ENCODE measurements around the gene ESYT3. TPM values are rescaled to one million over a fixed set of nuclear protein-coding genes. Genes with fewer than 3 reads are reported as not detected.

The ESYT3 gene
- total and polyA plus RNA-seq, 2 experiments from 2014 or later = 3.5 to 8.2 TPM

DNA sequence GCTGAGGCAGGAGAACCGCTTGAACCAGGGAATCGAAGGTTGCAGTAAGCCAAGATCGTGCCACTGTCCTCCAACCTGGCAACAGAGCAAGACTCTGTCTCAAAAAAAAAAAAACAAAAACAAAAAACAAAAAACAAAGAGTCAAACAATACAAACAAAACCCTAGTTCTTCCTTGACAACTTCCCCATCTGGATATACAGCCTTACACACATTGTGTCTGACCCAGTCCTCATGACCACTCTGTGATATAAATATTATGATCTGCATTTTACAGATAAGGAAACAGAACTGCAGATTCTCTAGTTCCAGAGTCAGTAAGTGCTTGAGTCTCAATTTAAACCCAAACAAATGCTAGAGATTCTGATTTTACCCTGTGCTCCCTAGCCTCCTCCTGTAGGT, 4.8 kb upstream of the ESYT3 start:
- Histone ChIP-seq H3K9me2 (ENCODE audit: insufficient read depth) (no peaks in the 10 kb centered on the region), H3K4me1 (ENCODE audit: insufficient read depth) (no peaks in the 10 kb centered on the region; the same call in 1 of the 2 replicates), H3K4me3 (no peak overlapping the region), H3K79me2 (replicated peaks; ENCODE audit: insufficient read depth) (no peaks in the 10 kb centered on the region), H2AFZ (no peak overlapping the region), H3K27ac (ENCODE audit: low read depth) (no peak overlapping the region), H3K36me3 (ENCODE audit: insufficient read depth) (no peaks in the 10 kb centered on the region), H3K4me2 (no peak overlapping the region), H4K20me1 (replicated peaks; ENCODE audit: insufficient read depth) (no peaks in the 10 kb centered on the region), H3F3A (replicated peaks; ENCODE audit: low read depth) (0 out of 2 replicates have a peak, but pooled peaks cover 4% of the 10 kb centered on the region), H3K27me3 (ENCODE audit: insufficient read depth) (peaks cover 29% of the 10 kb centered on the region)
- H3K9me3 Mint-ChIP-seq = peaks cover 13% of the 10 kb centered on the region
- no peak overlapping the region for H3K4me3 Mint-ChIP-seq
- H3K27me3 Mint-ChIP-seq (ENCODE audit: insufficient read depth, low read depth, poor library complexity) = peaks cover 23% of the 10 kb centered on the region
- no peaks in the 10 kb centered on the region; the same call in 2 of the 3 replicates for H3K4me1 Mint-ChIP-seq
- no peak for DNase-seq (ENCODE audit: low spot score)
- H3K36me3 Mint-ChIP-seq (ENCODE audit: low read depth) = no peaks in the 10 kb centered on the region; the same call in 2 of the 3 replicates
- no peak overlapping the region for H3K27ac Mint-ChIP-seq
- ATAC-seq = no peak
- TF ChIP-seq CREB1 (CRISPR knock-in tag; IDR thresholded peaks at IDR 0.05; ENCODE audit: low read depth) (no peak), NANOG (IDR thresholded peaks at IDR 0.05; ENCODE audit: borderline replicate concordance) (no peak), POLR2AphosphoS5 (IDR thresholded peaks at IDR 0.05; ENCODE audit: low read depth) (no peak), ETS1 (IDR thresholded peaks at IDR 0.05) (no peak), ZNF114 (CRISPR knock-in tag; IDR thresholded peaks at IDR 0.05) (no peak), JUNB (IDR thresholded peaks at IDR 0.05; ENCODE audit: unreplicated experiment) (no peak), EZH2 (IDR thresholded peaks at IDR 0.05; ENCODE audit: low read depth, unreplicated experiment) (no peak), STAT1 (IDR thresholded peaks at IDR 0.05; ENCODE audit: unreplicated experiment) (no peak), EZH2phosphoT487 (IDR thresholded peaks at IDR 0.05; ENCODE audit: unreplicated experiment) (no peak), ZNF331 (CRISPR knock-in tag; IDR thresholded peaks at IDR 0.05; ENCODE audit: low read depth) (no peak)
- TF ChIP-seq, protein P1, sequence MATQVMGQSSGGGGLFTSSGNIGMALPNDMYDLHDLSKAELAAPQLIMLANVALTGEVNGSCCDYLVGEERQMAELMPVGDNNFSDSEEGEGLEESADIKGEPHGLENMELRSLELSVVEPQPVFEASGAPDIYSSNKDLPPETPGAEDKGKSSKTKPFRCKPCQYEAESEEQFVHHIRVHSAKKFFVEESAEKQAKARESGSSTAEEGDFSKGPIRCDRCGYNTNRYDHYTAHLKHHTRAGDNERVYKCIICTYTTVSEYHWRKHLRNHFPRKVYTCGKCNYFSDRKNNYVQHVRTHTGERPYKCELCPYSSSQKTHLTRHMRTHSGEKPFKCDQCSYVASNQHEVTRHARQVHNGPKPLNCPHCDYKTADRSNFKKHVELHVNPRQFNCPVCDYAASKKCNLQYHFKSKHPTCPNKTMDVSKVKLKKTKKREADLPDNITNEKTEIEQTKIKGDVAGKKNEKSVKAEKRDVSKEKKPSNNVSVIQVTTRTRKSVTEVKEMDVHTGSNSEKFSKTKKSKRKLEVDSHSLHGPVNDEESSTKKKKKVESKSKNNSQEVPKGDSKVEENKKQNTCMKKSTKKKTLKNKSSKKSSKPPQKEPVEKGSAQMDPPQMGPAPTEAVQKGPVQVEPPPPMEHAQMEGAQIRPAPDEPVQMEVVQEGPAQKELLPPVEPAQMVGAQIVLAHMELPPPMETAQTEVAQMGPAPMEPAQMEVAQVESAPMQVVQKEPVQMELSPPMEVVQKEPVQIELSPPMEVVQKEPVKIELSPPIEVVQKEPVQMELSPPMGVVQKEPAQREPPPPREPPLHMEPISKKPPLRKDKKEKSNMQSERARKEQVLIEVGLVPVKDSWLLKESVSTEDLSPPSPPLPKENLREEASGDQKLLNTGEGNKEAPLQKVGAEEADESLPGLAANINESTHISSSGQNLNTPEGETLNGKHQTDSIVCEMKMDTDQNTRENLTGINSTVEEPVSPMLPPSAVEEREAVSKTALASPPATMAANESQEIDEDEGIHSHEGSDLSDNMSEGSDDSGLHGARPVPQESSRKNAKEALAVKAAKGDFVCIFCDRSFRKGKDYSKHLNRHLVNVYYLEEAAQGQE (IDR thresholded peaks at IDR 0.05; ENCODE audit: unreplicated experiment) = no peak
- TF ChIP-seq, protein P2, sequence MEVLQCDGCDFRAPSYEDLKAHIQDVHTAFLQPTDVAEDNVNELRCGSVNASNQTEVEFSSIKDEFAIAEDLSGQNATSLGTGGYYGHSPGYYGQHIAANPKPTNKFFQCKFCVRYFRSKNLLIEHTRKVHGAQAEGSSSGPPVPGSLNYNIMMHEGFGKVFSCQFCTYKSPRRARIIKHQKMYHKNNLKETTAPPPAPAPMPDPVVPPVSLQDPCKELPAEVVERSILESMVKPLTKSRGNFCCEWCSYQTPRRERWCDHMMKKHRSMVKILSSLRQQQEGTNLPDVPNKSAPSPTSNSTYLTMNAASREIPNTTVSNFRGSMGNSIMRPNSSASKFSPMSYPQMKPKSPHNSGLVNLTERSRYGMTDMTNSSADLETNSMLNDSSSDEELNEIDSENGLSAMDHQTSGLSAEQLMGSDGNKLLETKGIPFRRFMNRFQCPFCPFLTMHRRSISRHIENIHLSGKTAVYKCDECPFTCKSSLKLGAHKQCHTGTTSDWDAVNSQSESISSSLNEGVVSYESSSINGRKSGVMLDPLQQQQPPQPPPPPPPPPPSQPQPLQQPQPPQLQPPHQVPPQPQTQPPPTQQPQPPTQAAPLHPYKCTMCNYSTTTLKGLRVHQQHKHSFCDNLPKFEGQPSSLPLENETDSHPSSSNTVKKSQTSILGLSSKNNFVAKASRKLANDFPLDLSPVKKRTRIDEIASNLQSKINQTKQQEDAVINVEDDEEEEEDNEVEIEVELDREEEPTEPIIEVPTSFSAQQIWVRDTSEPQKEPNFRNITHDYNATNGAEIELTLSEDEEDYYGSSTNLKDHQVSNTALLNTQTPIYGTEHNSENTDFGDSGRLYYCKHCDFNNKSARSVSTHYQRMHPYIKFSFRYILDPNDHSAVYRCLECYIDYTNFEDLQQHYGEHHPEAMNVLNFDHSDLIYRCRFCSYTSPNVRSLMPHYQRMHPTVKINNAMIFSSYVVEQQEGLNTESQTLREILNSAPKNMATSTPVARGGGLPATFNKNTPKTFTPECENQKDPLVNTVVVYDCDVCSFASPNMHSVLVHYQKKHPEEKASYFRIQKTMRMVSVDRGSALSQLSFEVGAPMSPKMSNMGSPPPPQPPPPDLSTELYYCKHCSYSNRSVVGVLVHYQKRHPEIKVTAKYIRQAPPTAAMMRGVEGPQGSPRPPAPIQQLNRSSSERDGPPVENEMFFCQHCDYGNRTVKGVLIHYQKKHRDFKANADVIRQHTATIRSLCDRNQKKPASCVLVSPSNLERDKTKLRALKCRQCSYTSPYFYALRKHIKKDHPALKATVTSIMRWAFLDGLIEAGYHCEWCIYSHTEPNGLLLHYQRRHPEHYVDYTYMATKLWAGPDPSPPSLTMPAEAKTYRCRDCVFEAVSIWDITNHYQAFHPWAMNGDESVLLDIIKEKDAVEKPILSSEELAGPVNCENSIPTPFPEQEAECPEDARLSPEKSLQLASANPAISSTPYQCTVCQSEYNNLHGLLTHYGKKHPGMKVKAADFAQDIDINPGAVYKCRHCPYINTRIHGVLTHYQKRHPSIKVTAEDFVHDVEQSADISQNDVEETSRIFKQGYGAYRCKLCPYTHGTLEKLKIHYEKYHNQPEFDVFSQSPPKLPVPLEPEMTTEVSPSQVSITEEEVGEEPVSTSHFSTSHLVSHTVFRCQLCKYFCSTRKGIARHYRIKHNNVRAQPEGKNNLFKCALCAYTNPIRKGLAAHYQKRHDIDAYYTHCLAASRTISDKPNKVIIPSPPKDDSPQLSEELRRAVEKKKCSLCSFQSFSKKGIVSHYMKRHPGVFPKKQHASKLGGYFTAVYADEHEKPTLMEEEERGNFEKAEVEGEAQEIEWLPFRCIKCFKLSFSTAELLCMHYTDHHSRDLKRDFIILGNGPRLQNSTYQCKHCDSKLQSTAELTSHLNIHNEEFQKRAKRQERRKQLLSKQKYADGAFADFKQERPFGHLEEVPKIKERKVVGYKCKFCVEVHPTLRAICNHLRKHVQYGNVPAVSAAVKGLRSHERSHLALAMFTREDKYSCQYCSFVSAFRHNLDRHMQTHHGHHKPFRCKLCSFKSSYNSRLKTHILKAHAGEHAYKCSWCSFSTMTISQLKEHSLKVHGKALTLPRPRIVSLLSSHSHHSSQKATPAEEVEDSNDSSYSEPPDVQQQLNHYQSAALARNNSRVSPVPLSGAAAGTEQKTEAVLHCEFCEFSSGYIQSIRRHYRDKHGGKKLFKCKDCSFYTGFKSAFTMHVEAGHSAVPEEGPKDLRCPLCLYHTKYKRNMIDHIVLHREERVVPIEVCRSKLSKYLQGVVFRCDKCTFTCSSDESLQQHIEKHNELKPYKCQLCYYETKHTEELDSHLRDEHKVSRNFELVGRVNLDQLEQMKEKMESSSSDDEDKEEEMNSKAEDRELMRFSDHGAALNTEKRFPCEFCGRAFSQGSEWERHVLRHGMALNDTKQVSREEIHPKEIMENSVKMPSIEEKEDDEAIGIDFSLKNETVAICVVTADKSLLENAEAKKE (CRISPR knock-in tag; IDR thresholded peaks at IDR 0.05) = no peak
- TF ChIP-seq, protein P3, sequence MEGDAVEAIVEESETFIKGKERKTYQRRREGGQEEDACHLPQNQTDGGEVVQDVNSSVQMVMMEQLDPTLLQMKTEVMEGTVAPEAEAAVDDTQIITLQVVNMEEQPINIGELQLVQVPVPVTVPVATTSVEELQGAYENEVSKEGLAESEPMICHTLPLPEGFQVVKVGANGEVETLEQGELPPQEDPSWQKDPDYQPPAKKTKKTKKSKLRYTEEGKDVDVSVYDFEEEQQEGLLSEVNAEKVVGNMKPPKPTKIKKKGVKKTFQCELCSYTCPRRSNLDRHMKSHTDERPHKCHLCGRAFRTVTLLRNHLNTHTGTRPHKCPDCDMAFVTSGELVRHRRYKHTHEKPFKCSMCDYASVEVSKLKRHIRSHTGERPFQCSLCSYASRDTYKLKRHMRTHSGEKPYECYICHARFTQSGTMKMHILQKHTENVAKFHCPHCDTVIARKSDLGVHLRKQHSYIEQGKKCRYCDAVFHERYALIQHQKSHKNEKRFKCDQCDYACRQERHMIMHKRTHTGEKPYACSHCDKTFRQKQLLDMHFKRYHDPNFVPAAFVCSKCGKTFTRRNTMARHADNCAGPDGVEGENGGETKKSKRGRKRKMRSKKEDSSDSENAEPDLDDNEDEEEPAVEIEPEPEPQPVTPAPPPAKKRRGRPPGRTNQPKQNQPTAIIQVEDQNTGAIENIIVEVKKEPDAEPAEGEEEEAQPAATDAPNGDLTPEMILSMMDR (conservative IDR thresholded peaks at IDR 0.05; ENCODE audit: low read depth in 2 of 2) = no peak
